Cardiac fibroblast (primary cell): ENCODE results near the gene VTA1.
"Not testable (repeated sequence)": the region's sequence is repeated elsewhere in the genome, so short reads cannot be mapped to it uniquely, and the experiment has no call there.

Experiments
- DNase-seq, 2 donors: peaks; one replicate each; pipeline versions ENCODE4 v3.0.0 to v3.0.0-alpha.2; 2010; ENCODE audit warnings: low read depth in 2 of 2
- H3K4me3 ChIP-seq, 2 donors: replicated peaks in 1 of 2; 1 replicate in 1 of 2; 2 replicates in 1 of 2; pipeline ENCODE4 v1.5.1; 2011; ENCODE audit warnings: low read depth in 2 of 2, low read length in 2 of 2, mild to moderate bottlenecking in 2 of 2, moderate library complexity in 1 of 2
- TF ChIP-seq, protein P1 (sequence below): IDR thresholded peaks from one replicate; pipeline ENCODE4 v1.5.1; 2011; ENCODE audit warnings: low read depth, mild to moderate bottlenecking, low read length, inconsistent platforms

The VTA1 gene

GRCh38 chr6:142154336-142154735, 7.3 kb downstream of the VTA1 start:
- TF ChIP-seq, protein P1, sequence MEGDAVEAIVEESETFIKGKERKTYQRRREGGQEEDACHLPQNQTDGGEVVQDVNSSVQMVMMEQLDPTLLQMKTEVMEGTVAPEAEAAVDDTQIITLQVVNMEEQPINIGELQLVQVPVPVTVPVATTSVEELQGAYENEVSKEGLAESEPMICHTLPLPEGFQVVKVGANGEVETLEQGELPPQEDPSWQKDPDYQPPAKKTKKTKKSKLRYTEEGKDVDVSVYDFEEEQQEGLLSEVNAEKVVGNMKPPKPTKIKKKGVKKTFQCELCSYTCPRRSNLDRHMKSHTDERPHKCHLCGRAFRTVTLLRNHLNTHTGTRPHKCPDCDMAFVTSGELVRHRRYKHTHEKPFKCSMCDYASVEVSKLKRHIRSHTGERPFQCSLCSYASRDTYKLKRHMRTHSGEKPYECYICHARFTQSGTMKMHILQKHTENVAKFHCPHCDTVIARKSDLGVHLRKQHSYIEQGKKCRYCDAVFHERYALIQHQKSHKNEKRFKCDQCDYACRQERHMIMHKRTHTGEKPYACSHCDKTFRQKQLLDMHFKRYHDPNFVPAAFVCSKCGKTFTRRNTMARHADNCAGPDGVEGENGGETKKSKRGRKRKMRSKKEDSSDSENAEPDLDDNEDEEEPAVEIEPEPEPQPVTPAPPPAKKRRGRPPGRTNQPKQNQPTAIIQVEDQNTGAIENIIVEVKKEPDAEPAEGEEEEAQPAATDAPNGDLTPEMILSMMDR, result no peak
- H3K4me3 ChIP-seq, result no peak overlapping the region
- DNase-seq, result no peak

- TF ChIP-seq, protein P1, result no peak
These were observed 8.0 kb downstream of the VTA1 start for GRCh38 chr6:142155091-142155490.

DNA sequence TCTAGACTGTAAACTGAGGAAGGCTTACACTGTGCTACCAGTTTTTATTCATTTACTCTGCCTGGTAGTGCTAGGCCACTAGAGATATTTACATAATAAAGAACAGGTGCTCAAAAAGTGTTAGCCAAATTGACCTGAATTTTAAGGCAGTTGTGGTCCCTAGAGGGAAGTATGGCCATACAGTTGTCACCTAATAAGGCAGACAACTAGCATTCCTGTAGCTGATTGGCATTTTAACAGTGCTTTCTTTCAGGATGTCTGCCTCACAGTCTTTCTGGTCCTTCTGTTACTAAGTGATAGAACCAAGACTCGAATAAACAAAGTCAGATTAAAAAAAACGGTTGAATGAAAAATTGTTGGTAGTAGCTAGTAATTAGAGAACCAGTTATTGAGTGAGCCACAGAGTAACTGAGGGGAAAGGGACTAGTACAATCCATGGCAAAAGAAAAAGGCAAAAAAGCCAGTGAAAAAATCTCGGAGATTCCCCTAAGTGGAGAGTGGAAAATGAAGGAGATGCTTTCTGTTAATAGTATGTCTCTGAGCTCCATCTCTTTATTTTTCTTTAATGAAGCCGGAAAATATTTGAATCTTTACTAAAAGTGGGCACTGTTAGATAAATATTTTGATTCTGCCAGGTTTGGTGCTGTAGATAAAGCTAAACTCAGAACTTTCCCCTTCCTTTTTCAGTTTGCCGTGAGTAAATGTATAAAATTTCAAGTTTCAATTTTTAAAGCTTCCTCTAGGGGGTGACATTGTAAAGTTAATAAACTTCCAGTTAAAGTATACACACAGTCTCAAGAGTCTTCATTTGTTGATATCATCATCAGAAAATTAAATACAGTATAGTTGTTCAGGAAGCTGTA, 9.1 kb downstream of the VTA1 start:
- TF ChIP-seq, protein P1, result no peak
- DNase-seq, result peak; percentile 47 to 61
- H3K4me3 ChIP-seq, result no peak overlapping the region

More at GRCh38 chr6:142155091-142155490, 8.0 kb downstream of the VTA1 start:
- no peak overlapping the region for H3K4me3 ChIP-seq
- peak; percentile 27 to 38 for DNase-seq

DNA sequence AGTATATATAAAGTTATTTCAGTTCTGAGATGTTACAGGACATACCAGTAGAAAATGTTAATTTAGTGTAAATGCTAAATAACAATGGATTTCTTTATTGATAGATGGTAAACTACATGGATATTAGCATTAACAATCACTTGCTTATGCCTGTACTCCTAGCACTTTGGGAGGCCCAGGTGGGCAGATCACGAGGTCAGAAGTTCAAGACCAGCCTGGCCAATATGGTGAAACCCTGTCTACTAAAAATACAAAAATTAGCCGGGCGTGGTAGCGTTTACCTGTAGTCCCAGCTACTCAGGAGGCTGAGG, 9.7 kb downstream of the VTA1 start:
- DNase-seq, H3K4me3 ChIP-seq: not testable (repeated sequence)

DNA sequence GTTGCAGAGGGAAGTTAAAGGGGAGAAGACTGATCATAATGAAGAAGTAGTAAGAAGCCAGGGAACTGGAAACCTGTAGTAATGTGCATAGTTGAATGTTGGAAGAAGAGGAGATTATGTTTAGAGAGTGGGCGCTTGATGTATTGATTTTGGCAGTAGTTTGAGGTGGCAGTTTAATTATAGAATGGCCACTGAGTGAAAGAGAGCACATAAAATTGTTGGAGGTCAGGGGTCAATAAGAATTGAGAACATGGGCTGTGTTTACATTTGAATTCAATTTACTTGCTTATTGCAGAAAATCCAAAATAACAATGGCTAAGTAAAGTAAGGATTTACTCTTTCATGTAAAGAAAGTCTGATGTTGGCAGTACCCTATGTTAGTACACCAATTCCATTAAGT, 15.7 kb downstream of the VTA1 start:
- no peak overlapping the region for H3K4me3 ChIP-seq
- TF ChIP-seq, protein P1, result no peak
- no peak for DNase-seq

- H3K4me3 ChIP-seq, result no peak overlapping the region
- peak; percentile 13 to 19 for DNase-seq
- TF ChIP-seq, protein P1, result no peak
These were observed 18.2 kb downstream of the VTA1 start for GRCh38 chr6:142165227-142165626.

DNA sequence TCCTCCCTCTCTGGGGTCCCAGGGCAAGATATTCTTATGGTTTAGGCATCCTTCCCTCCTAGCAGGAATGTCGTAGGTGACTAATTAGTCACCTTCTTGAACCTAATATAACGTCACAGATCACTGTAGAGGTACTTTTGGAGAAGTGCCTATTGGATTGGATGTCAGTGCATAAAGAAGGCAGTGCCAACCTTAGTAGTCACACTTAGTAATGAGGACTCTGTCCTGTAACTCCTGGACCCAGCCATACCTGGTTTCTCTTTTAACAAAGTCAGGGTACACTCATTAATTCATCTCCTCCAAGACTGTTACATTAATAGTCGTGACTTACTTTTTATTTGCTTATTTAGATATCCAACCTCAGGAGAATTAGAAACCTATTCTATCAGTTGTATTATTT, 20.0 kb downstream of the VTA1 start:
- no peak overlapping the region for H3K4me3 ChIP-seq
- TF ChIP-seq, protein P1, result no peak
- DNase-seq, result peak in 1 of 2 donors; percentile 31
